DOHH2 (cell line): ENCODE data around the gene PRKG2.

Experiments used
- H3F3A ChIP-seq: fragments of 200-600 bp; sonication (generic), shearing (Covaris generic); 2 replicates; pipeline ENCODE4 v1.6.0; 2016; ENCODE audit warnings: antibody characterized with exemption, mild to moderate bottlenecking; ENCODE audit not compliant: control insufficient read depth, insufficient read depth
- H3K27ac ChIP-seq: fragments of 200-600 bp; sonication (generic); 2 replicates; pipeline ENCODE4 v1.5.1; 2014; ENCODE audit warnings: low read depth, mild to moderate bottlenecking, low read length, moderate library complexity
- H3K27me3 ChIP-seq: fragments of 200-600 bp; sonication (generic); 2 replicates; pipeline ENCODE4 v1.6.1; 2014; ENCODE audit warnings: mild to moderate bottlenecking, low read length, mixed read lengths; ENCODE audit not compliant: control insufficient read depth
- H3K36me3 ChIP-seq: fragments of 200-600 bp; sonication (generic); 2 replicates; pipeline ENCODE4 v1.6.1; 2014; ENCODE audit warnings: mild to moderate bottlenecking, low read length, moderate library complexity, mixed read lengths; ENCODE audit not compliant: control insufficient read depth
- H3K4me1 ChIP-seq: fragments of 200-600 bp; sonication (generic); 2 replicates; pipeline ENCODE4 v1.6.1; 2014; ENCODE audit warnings: mild to moderate bottlenecking, low read length, mixed read lengths; ENCODE audit not compliant: control insufficient read depth
- H3K4me2 ChIP-seq: fragments of 200-600 bp; sonication (generic); 2 replicates; pipeline ENCODE4 v1.6.0; 2014; ENCODE audit warnings: mild to moderate bottlenecking, low read length, moderate library complexity
- H3K4me3 ChIP-seq: fragments of 200-600 bp; sonication (generic); 2 replicates; pipeline ENCODE4 v1.5.1; 2014; ENCODE audit warnings: mild to moderate bottlenecking, low read length, mixed read lengths
- H3K79me2 ChIP-seq: fragments of 200-600 bp; sonication (generic); 2 replicates; pipeline ENCODE4 v1.6.1; 2014; ENCODE audit warnings: mild to moderate bottlenecking, low read length, mixed read lengths; ENCODE audit not compliant: control insufficient read depth
- H3K9me2 ChIP-seq: fragments of 200-600 bp; sonication (generic); replicated peaks from 2 replicates; pipeline ENCODE4 v1.6.1; 2014; ENCODE audit warnings: mild to moderate bottlenecking, low read length, mixed read lengths; ENCODE audit not compliant: control insufficient read depth
- H3K9me3 ChIP-seq: fragments of 200-600 bp; sonication (generic); 2 replicates; pipeline ENCODE4 v1.6.1; 2014; ENCODE audit warnings: antibody characterized with exemption, low read length, mixed read lengths; ENCODE audit not compliant: control insufficient read depth, insufficient read depth
- H4K20me1 ChIP-seq: fragments of 200-600 bp; sonication (generic); 2 replicates; pipeline ENCODE4 v1.6.0; 2014; ENCODE audit warnings: low read depth, mild to moderate bottlenecking, antibody characterized with exemption, low read length, moderate library complexity; ENCODE audit not compliant: control insufficient read depth, insufficient read depth
- CTCF ChIP-seq: fragments of 200-600 bp; sonication (generic); IDR thresholded peaks from one replicate; pipeline ENCODE4 v1.5.1; 2014; ENCODE audit warnings: antibody characterized with exemption, mild to moderate bottlenecking, low read depth, low read length; ENCODE audit not compliant: poor library complexity, severe bottlenecking
- EZH2phosphoT487 ChIP-seq: fragments of 200-600 bp; sonication (generic); IDR thresholded peaks from 2 replicates; pipeline ENCODE4 v1.6.1; 2017; ENCODE audit warnings: borderline replicate concordance, mild to moderate bottlenecking, antibody characterized with exemption, low read length, moderate library complexity, mixed read lengths

PRKG2 gene

GRCh38 chr4:81166458-81167160 lies 48.4 kb downstream of the PRKG2 start:
- H3K36me3 ChIP-seq = no peaks in the 10 kb centered on the region
- H3K4me3 ChIP-seq = no peak overlapping the region
- H4K20me1 ChIP-seq = no peaks in the 10 kb centered on the region
- no peaks in the 10 kb centered on the region for H3K9me2 ChIP-seq
- H3K79me2 ChIP-seq = no peaks in the 10 kb centered on the region
- no peaks in the 10 kb centered on the region for H3K4me1 ChIP-seq
- no peak overlapping the region for H3K27ac ChIP-seq
- H3K27me3 ChIP-seq = no peaks in the 10 kb centered on the region
- TF ChIP-seq EZH2phosphoT487 (no peak), CTCF (no peak)
- no peaks in the 10 kb centered on the region for H3F3A ChIP-seq
- H3K4me2 ChIP-seq = no peak overlapping the region
- no peaks in the 10 kb centered on the region for H3K9me3 ChIP-seq

- H3K27me3 ChIP-seq = no peaks in the 10 kb centered on the region
- H3K4me2 ChIP-seq = no peak overlapping the region
- no peak overlapping the region for H3K27ac ChIP-seq
- no peaks in the 10 kb centered on the region for H3F3A ChIP-seq
- no peaks in the 10 kb centered on the region for H3K36me3 ChIP-seq
- no peaks in the 10 kb centered on the region for H3K4me1 ChIP-seq
- no peaks in the 10 kb centered on the region for H3K79me2 ChIP-seq
- H3K9me2 ChIP-seq = no peaks in the 10 kb centered on the region
- no peaks in the 10 kb centered on the region for H3K9me3 ChIP-seq
- TF ChIP-seq CTCF (no peak), EZH2phosphoT487 (no peak)
- no peaks in the 10 kb centered on the region for H4K20me1 ChIP-seq
- H3K4me3 ChIP-seq = no peak overlapping the region
These were observed 49.1 kb downstream of the PRKG2 start for GRCh38 chr4:81165861-81166430.

GRCh38 chr4:81164623-81165416 lies 50.2 kb downstream of the PRKG2 start:
- Histone ChIP-seq H3K79me2 (no peaks in the 10 kb centered on the region), H3K4me1 (no peaks in the 10 kb centered on the region), H3K36me3 (no peaks in the 10 kb centered on the region), H3K27ac (no peak overlapping the region), H3K27me3 (no peaks in the 10 kb centered on the region), H3F3A (no peaks in the 10 kb centered on the region), H3K9me3 (no peaks in the 10 kb centered on the region), H3K4me3 (no peak overlapping the region), H3K4me2 (no peak overlapping the region), H4K20me1 (no peaks in the 10 kb centered on the region), H3K9me2 (no peaks in the 10 kb centered on the region)
- TF ChIP-seq CTCF (no peak), EZH2phosphoT487 (no peak)
